Measurements from ENCODE around the gene HENMT1.

HENMT1 gene

DNA sequence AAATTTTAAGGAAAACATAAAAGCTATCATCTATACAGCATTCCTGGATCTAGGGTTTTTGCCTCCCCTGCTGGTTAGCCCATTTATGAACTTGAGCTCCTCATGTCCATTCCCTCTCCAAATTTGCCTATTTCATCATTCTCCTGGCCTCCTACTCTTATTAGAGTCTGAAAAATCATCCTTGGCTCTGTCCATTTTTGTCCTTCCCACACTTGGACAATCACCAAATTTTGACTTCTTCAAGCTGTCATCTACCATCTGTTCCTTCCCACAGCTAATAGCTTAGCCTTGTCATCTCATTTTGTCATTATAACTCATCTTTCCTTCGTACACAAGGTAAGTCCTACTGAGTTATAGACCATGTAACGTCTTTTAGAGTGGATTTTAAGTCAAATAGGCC is 2.2 kb upstream of the HENMT1 start:
- H3K4me3 ChIP-seq (ENCODE audit: control insufficient read depth, low read depth, low read length) = no peak overlapping the region
- DNase-seq (ENCODE audit: low read depth) = no peak
- TF ChIP-seq, protein P1, sequence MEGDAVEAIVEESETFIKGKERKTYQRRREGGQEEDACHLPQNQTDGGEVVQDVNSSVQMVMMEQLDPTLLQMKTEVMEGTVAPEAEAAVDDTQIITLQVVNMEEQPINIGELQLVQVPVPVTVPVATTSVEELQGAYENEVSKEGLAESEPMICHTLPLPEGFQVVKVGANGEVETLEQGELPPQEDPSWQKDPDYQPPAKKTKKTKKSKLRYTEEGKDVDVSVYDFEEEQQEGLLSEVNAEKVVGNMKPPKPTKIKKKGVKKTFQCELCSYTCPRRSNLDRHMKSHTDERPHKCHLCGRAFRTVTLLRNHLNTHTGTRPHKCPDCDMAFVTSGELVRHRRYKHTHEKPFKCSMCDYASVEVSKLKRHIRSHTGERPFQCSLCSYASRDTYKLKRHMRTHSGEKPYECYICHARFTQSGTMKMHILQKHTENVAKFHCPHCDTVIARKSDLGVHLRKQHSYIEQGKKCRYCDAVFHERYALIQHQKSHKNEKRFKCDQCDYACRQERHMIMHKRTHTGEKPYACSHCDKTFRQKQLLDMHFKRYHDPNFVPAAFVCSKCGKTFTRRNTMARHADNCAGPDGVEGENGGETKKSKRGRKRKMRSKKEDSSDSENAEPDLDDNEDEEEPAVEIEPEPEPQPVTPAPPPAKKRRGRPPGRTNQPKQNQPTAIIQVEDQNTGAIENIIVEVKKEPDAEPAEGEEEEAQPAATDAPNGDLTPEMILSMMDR (IDR thresholded peaks at IDR 0.05; ENCODE audit: control insufficient read depth, insufficient read depth, low read depth, low read length, missing control alignments) = no peak

DNA sequence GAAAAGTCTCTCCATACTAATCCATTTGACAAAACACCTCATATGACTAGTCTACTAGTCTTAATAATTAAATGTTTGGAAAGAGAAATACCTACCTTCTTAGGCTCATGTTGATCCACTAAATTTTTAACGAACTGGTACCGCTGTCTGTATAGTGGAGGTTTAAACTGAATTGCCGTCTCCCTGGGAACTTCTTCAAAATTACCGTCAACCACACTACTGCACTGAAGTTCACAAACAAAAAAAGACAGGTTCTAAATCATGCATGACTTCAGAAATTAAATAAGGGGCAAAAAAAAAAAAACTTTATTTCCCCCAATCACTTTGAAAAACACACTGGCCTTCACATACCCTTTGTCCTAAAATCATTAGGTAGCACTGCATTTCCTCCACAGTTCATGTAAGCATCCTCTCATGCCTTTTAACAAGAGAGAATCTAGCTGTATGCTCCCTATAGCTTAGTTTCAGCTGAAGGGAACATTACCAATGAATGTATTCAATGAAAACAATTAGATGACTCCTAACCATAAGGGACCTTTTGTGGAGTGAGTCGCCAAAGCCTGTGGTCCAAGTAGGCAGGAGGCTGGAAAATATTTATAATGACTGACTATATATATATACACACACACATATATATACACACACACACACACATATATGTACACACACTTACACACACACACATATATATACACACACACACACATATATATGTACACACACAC is 3.4 kb downstream of the HENMT1 start:
- TF ChIP-seq, protein P1 (IDR thresholded peaks at IDR 0.05; ENCODE audit: control insufficient read depth, insufficient read depth, low read depth, low read length, missing control alignments) = no peak
- no peak for DNase-seq (ENCODE audit: low read depth)
- no peak overlapping the region for H3K4me3 ChIP-seq (ENCODE audit: control insufficient read depth, low read depth, low read length)

DNA sequence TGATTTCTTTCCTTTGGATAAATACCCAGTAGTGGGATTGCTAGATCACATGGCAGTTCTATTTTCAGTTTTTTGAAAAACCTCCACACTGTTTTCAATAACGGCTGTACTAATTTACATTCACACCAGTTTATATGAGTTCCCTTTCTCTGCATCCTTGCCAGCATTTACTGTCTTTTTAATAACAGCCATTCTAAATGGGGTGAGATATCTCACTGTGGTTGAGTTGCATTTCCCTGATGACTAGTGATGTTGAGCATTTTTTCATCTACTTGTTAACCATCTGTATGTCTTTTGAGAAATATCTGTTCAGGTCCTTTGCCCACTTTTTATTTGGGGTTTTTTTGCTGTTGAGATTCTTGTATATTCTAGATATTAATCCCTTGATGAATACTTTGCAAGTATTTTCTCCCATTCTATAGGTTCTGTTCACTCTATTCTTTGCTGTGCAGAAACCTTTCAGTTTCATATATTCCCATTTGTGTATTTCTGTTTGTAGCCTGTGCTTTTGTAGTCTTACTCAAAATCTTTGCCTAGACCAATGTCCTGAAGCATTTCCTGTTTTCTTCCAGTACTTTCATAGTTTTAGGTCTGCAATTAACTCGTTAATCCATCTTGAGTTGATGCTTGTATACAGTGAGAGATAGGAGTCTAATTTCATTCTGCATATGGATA is 7.3 kb downstream of the HENMT1 start:
- no peak overlapping the region for H3K4me3 ChIP-seq (ENCODE audit: control insufficient read depth, low read depth, low read length)
- no peak for DNase-seq (ENCODE audit: low read depth)
- TF ChIP-seq, protein P1 (IDR thresholded peaks at IDR 0.05; ENCODE audit: control insufficient read depth, insufficient read depth, low read depth, low read length, missing control alignments) = no peak

DNA sequence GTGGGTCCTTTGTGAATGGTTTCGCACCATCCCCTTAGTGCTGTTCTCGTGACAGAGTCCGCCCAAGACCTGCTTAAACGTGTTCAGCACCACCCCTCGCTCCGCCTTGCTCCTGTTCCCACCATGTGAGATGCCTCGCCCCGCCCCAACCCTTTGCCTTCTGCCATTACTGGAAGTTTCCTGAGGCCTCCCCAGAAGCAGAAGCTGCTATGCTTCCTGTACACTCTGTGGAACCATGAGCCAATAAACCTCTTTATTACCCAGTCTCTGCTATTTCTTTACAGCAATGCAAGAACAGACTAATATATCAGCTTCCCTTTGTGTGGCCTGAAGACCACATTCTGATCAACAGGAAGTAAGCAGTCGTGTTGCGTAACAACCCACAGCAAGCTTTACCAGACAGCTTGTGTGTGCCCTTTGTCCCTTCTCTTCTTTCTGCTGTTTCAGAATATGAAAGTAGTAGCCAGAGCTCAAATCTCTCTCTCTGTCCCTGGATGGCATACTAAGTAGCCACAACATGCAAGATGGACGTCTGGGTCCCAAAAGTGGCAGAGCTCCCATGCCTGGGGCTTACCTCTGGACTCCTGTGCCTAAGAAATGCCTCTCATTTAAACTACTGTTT is 14.1 kb downstream of the HENMT1 start:
- H3K4me3 ChIP-seq (ENCODE audit: control insufficient read depth, low read depth, low read length) = no peak overlapping the region
- DNase-seq (ENCODE audit: low read depth) = peak; percentile 76
- TF ChIP-seq, protein P1 (IDR thresholded peaks at IDR 0.05; ENCODE audit: control insufficient read depth, insufficient read depth, low read depth, low read length, missing control alignments) = no peak

DNA sequence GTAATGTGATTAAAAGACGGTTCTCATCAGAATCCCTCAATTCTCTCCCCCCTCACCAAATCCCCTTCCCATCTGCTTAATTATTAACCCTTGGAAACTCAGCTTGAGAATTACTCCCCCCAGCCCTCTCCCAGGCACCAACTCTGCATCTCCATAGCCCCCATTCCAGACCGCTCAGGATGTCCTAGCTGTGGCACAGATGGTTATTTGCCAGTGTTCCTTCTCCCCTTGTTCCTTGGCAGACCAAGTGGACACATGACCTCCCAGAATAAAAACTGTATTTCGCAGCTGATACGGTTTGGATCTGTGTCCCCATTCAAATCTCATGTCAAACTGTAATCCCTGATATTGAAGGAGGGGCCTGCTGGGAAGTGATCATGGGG is 14.6 kb downstream of the HENMT1 start:
- TF ChIP-seq, protein P1 (IDR thresholded peaks at IDR 0.05; ENCODE audit: control insufficient read depth, insufficient read depth, low read depth, low read length, missing control alignments) = no peak
- no peak for DNase-seq (ENCODE audit: low read depth)
- H3K4me3 ChIP-seq (ENCODE audit: control insufficient read depth, low read depth, low read length) = no peak overlapping the region

DNA sequence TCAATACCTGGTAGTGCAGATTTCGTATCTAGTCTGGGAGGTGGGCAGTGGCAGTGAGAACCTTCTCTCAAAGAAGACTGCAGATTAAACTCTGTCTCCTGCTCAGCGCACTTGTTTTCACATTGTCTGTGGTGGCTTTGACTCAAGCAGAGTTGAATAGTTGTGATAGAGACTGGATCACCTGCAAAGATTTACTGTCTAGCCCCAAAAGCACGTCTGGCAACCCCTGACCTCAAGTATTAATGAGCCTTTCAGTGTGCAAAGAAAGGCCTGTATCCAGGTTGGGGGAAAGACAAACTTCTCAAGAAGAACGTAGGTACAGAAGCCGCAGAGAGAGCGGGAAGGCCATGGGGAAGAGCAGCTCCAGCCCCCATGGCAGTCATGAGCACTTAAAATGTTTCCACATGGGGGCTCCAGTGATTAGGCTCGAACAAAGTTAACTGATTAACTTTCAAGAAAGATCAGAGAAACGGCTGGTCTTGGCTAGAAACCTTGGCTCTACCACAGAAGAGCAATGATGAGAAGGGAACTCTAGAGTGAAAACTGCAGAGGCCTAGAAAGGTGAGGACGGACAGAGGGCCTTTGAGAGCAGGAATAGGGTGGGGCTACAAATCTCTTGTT is 15.2 kb downstream of the HENMT1 start:
- TF ChIP-seq, protein P1 (IDR thresholded peaks at IDR 0.05; ENCODE audit: control insufficient read depth, insufficient read depth, low read depth, low read length, missing control alignments) = no peak
- H3K4me3 ChIP-seq (ENCODE audit: control insufficient read depth, low read depth, low read length) = no peak overlapping the region
- no peak for DNase-seq (ENCODE audit: low read depth)

All from AG09309 (cell line).